Testis (tissue), 2 donors: ENCODE measurements around the gene CHMP6.

Experiments
- POLR2A ChIP-seq: fragments of 450-650 bp; IDR thresholded peaks from one replicate; pipeline ENCODE4 v1.6.1; 2017; ENCODE audit warnings: antibody characterized with exemption, mild to moderate bottlenecking, moderate library complexity
- TF ChIP-seq, protein P1 (sequence below), 3 experiments: fragments of 450-650 bp in 2 of 3; fragments of 200-600 bp in 1 of 3; sonication (generic) in 1 of 3; IDR thresholded peaks; one replicate each; pipeline ENCODE4 v1.5.1; 2016 to 2019; ENCODE audit warnings: antibody characterized with exemption in 3 of 3, mild to moderate bottlenecking in 2 of 3, moderate library complexity in 1 of 3

DNA sequence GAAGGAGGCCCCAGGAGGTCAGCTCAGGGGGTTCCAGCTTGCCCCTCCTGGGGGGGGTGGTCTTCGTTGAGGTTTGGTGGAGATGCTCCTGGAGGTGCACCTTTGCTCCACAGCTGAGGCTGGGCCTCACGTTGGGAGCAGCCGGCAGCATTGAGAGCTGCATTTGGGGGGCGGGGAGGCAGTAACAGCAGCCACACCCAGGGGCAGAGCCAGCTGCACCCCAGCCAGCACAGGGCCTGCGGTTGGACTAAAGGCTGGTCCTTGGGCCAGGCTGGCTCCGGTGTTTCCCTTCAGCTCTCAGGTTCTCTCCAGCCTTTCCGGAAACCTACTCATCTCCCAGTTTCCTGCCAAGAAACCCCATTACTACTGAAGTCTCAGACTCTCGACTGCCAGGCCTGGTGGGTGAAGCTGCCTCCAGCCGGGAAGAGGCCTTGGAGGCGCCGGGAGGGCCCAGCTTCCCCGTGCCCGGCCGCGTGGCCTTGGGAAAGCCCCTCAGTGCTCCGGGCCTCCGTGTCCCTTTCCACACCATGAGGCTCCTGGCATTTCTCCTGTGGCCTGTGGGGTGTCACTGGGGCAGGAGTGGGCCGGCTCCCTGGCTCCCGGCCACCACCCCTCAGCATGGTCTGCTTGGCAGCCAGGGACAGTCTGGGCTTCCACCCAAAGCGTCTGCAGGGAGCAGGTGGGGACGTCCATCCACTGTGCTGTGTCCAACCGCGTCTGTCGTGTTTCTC, 29.3 kb downstream of the CHMP6 start:
- TF ChIP-seq, protein P1, sequence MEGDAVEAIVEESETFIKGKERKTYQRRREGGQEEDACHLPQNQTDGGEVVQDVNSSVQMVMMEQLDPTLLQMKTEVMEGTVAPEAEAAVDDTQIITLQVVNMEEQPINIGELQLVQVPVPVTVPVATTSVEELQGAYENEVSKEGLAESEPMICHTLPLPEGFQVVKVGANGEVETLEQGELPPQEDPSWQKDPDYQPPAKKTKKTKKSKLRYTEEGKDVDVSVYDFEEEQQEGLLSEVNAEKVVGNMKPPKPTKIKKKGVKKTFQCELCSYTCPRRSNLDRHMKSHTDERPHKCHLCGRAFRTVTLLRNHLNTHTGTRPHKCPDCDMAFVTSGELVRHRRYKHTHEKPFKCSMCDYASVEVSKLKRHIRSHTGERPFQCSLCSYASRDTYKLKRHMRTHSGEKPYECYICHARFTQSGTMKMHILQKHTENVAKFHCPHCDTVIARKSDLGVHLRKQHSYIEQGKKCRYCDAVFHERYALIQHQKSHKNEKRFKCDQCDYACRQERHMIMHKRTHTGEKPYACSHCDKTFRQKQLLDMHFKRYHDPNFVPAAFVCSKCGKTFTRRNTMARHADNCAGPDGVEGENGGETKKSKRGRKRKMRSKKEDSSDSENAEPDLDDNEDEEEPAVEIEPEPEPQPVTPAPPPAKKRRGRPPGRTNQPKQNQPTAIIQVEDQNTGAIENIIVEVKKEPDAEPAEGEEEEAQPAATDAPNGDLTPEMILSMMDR (IDR thresholded peaks at IDR 0.05), result no peak
- no peak for TF ChIP-seq POLR2A
